ENCODE results near the gene MTRF1L. TPM values are rescaled to one million over a fixed set of nuclear protein-coding genes. Genes with fewer than 3 reads are reported as not detected.

The MTRF1L gene
- total and polyA plus RNA-seq, 10 donors, result 9.6 to 56.4 (median 26.1) TPM

DNA sequence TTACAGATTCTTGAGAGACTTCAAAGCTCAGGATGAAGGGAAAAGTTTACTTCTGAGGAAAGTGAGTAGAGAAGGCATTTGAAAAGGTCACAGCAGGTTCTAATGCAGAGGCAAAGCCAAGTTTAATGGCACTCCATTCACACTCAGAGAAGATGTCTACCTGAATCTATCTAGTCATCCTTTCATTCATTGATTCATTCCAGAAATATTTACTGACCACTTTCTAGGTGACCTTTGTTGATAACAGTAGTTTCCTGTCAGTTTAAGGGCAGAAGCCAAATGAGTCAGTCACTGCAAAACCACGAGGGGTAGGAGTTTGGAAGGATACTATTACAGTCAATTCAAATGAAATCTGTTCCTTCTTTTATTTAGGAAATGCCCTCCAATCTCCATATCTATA lies 50.5 kb downstream of the MTRF1L start:
- intact Hi-C loops (cut with DNase I; ENCODE audit: low total_unique reads), result no loop called here
- peaks cover 0 to 12% (median 7%) of the 10 kb centered on the region in 6 donors for H3K4me1 ChIP-seq
- H3K9me3 ChIP-seq, result peaks cover 0 to 12% (median 7%) of the 10 kb centered on the region in 8 donors
- H3K27ac ChIP-seq, result no peak overlapping the region
- H3K36me3 ChIP-seq, result no peaks in the 10 kb centered on the region
- peaks cover 0 to 18% (median 0%) of the 10 kb centered on the region in 7 donors for H3K27me3 ChIP-seq (replicated peaks in 1 of 7)
- H3K4me3 ChIP-seq, result no peak overlapping the region
- 2 to 31% (median 10%) methylated on average over 1 of the region's 1 CpG for WGBS, 5 donors
- no peak for DNase-seq
- TF ChIP-seq, protein P1, sequence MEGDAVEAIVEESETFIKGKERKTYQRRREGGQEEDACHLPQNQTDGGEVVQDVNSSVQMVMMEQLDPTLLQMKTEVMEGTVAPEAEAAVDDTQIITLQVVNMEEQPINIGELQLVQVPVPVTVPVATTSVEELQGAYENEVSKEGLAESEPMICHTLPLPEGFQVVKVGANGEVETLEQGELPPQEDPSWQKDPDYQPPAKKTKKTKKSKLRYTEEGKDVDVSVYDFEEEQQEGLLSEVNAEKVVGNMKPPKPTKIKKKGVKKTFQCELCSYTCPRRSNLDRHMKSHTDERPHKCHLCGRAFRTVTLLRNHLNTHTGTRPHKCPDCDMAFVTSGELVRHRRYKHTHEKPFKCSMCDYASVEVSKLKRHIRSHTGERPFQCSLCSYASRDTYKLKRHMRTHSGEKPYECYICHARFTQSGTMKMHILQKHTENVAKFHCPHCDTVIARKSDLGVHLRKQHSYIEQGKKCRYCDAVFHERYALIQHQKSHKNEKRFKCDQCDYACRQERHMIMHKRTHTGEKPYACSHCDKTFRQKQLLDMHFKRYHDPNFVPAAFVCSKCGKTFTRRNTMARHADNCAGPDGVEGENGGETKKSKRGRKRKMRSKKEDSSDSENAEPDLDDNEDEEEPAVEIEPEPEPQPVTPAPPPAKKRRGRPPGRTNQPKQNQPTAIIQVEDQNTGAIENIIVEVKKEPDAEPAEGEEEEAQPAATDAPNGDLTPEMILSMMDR (IDR thresholded peaks at IDR 0.05 in 8 of 11, conservative IDR thresholded peaks at IDR 0.05 in 3 of 11), result no peak
- TF ChIP-seq POLR2A (IDR thresholded peaks at IDR 0.05), result no peak
- no peak for TF ChIP-seq POLR2AphosphoS5 (IDR thresholded peaks at IDR 0.05)

GRCh38 chr6:152950240-152950639 lies 52.3 kb downstream of the MTRF1L start:
- H3K36me3 ChIP-seq, result no peaks in the 10 kb centered on the region
- TF ChIP-seq POLR2AphosphoS5 (IDR thresholded peaks at IDR 0.05), result no peak
- TF ChIP-seq, protein P1 (IDR thresholded peaks at IDR 0.05 in 8 of 11, conservative IDR thresholded peaks at IDR 0.05 in 3 of 11), result no peak
- no peak for TF ChIP-seq POLR2A (IDR thresholded peaks at IDR 0.05)
- 82 to 92% (median 90%) methylated on average over 3 of the region's 3 CpGs for WGBS, 5 donors
- DNase-seq, result no peak
- peaks cover 0 to under 1% (median 0%) of the 10 kb centered on the region in 8 donors for H3K9me3 ChIP-seq
- peaks cover 0 to 12% (median 7%) of the 10 kb centered on the region in 6 donors for H3K4me1 ChIP-seq
- H3K4me3 ChIP-seq, result no peak overlapping the region
- intact Hi-C loops (cut with DNase I; ENCODE audit: low total_unique reads), result no loop called here
- peaks cover 0 to 18% (median 0%) of the 10 kb centered on the region in 7 donors for H3K27me3 ChIP-seq (replicated peaks in 1 of 7)
- H3K27ac ChIP-seq, result no peak overlapping the region

DNA sequence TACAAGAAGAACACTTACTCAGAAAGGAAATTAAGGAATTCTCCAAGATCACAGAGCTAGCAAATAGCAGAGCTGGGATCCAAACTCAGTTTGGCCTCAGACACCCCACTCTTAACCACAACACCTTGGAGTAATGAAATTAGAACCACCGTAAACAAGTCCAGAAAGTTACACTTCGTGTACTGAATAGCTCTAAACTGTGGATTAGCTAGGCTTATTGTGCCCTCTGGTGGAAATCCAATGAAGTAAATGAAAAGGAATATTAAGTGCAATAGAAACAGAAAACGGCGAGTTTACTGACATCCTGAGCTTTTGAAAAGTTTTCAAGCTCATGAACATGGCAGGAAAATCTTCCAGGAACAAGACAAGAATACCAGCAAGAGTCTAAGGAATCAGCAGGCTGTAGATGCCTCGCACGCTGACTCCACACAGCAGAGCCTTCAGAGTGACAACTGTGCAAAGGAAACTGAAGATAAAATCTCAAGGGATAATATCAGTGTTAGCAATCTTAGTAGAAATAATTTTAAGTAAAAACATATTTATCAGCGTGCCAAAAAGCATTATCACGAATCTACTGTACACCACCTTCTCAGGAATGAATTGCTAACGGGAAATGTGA lies 54.2 kb downstream of the MTRF1L start:
- Histone ChIP-seq H3K4me1 (peaks cover 0 to 12% (median 7%) of the 10 kb centered on the region in 6 donors), H3K9me3 (no peaks in the 10 kb centered on the region), H3K36me3 (no peaks in the 10 kb centered on the region), H3K4me3 (peak overlapping the region in 1 of 8 donors; percentile 23), H3K27me3 (replicated peaks in 1 of 7) (peaks cover 0 to 18% (median 0%) of the 10 kb centered on the region in 7 donors), H3K27ac (no peak overlapping the region)
- DNase-seq, result no peak
- intact Hi-C loops (cut with DNase I; ENCODE audit: low total_unique reads), result loop anchor here (5.0 kb wide), 1 partner anchor 81 kb away; no protein-coding TSS in a partner anchor
- no peak for TF ChIP-seq POLR2A (IDR thresholded peaks at IDR 0.05)
- TF ChIP-seq, protein P1 (IDR thresholded peaks at IDR 0.05 in 8 of 11, conservative IDR thresholded peaks at IDR 0.05 in 3 of 11), result peak in 10 of 11 experiments; percentile 29 to 70 (median 59)
- WGBS, 5 donors, result 21 to 30% (median 25%) methylated on average over 9 of the region's 9 CpGs

- WGBS, 5 donors, result 77 to 95% (median 85%) methylated on average over 2 of the region's 2 CpGs
- Histone ChIP-seq H3K27ac (no peak overlapping the region), H3K4me1 (peaks cover 0 to 12% (median 7%) of the 10 kb centered on the region in 6 donors), H3K36me3 (no peaks in the 10 kb centered on the region), H3K9me3 (no peaks in the 10 kb centered on the region), H3K4me3 (no peak overlapping the region), H3K27me3 (replicated peaks in 1 of 7) (peaks cover 0 to 18% (median 0%) of the 10 kb centered on the region in 7 donors)
- TF ChIP-seq POLR2AphosphoS5 (IDR thresholded peaks at IDR 0.05) (no peak), POLR2A (IDR thresholded peaks at IDR 0.05) (no peak)
- TF ChIP-seq, protein P1 (IDR thresholded peaks at IDR 0.05 in 8 of 11, conservative IDR thresholded peaks at IDR 0.05 in 3 of 11), result no peak
- intact Hi-C loops (cut with DNase I; ENCODE audit: low total_unique reads), result loop anchor here (5.0 kb wide), 1 partner anchor 80 kb away; no protein-coding TSS in a partner anchor
- DNase-seq, result no peak
These were observed 55.5 kb downstream of the MTRF1L start for GRCh38 chr6:152946995-152947394.

Data from spleen (tissue), 11 donors.